ENCODE data around the gene RETREG2. TPM values are rescaled to one million over a fixed set of nuclear protein-coding genes. Genes with fewer than 3 reads are reported as not detected.

Gene RETREG2
- total RNA-seq, 6 experiments from 2014 or later = 77.3 to 102 (median 85.5) TPM

DNA sequence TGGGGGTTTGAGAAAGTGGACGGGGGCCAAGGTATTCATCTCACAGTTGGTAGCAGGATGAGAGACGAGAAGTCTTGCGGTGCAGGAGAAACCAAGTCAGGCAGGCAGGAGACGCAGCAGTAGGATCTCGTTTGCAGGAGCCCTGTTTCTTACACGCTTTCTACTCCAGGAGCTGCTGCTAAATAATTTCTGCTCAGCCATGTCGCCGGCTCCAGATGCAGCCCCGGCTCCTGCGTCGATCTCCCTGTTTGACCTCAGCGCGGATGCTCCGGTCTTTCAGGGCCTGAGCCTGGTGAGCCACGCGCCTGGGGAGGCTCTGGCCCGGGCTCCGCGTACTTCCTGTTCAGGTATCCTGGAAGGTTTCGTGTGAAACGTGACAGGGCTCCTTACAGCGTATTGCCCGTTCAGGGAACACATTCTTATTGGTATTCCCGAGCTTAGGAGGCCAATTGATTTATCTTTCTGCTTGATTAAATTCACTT, 52.0 kb downstream of the RETREG2 start:
- Mint-ChIP-seq H3K36me3 (ENCODE audit: low read depth) (peaks cover 9% of the 10 kb centered on the region), H3K9me3 (no peaks in the 10 kb centered on the region)
- TF ChIP-seq, protein P1, sequence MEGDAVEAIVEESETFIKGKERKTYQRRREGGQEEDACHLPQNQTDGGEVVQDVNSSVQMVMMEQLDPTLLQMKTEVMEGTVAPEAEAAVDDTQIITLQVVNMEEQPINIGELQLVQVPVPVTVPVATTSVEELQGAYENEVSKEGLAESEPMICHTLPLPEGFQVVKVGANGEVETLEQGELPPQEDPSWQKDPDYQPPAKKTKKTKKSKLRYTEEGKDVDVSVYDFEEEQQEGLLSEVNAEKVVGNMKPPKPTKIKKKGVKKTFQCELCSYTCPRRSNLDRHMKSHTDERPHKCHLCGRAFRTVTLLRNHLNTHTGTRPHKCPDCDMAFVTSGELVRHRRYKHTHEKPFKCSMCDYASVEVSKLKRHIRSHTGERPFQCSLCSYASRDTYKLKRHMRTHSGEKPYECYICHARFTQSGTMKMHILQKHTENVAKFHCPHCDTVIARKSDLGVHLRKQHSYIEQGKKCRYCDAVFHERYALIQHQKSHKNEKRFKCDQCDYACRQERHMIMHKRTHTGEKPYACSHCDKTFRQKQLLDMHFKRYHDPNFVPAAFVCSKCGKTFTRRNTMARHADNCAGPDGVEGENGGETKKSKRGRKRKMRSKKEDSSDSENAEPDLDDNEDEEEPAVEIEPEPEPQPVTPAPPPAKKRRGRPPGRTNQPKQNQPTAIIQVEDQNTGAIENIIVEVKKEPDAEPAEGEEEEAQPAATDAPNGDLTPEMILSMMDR (IDR thresholded peaks at IDR 0.05) = no peak

DNA sequence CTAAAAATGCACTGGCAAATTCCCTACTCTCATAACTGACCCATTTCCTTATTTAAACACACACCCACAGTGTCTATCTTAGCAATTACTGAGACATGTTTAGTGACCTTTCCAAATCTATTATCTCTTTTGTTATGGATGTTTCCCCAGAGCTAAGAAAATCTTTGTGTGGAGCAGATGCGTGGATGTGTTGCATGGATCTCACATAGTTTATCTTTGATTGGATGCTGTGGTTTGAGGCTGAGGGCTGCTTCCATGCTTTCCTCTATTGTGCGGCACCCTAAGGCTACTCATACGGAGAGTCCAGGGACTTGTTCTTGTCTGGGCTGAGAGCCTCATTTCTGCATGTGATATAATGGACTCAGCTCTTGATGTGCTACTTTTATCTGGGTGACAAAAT, 56.3 kb downstream of the RETREG2 start:
- DNase-seq = no peak
- TF ChIP-seq, protein P1 (IDR thresholded peaks at IDR 0.05) = no peak
- Mint-ChIP-seq H3K27me3 (ENCODE audit: insufficient read depth) (no peaks in the 10 kb centered on the region), H3K9me3 (no peaks in the 10 kb centered on the region), H3K36me3 (ENCODE audit: low read depth) (peaks cover 10% of the 10 kb centered on the region), H3K4me1 (ENCODE audit: low read depth) (peaks cover 9% of the 10 kb centered on the region), H3K4me3 (no peak overlapping the region), H3K27ac (no peak overlapping the region)

More for the DNA sequence above, 52.0 kb downstream of the RETREG2 start:
- H3K4me3 Mint-ChIP-seq = peak overlapping the region; percentile 96
- no peak for DNase-seq
- H3K27ac Mint-ChIP-seq = peak overlapping the region; percentile 90
- H3K27me3 Mint-ChIP-seq (ENCODE audit: insufficient read depth) = no peaks in the 10 kb centered on the region
- peaks cover 25% of the 10 kb centered on the region for H3K4me1 Mint-ChIP-seq (ENCODE audit: low read depth)

Other genes starting within 250 kb of the RETREG2 start
- under 1 TPM in 4 of 6 experiments, not detected in 2; 0.07 to 0.15 (median 0.08) TPM for gene CDK5R2, start 218.6 kb upstream of the RETREG2 start, total RNA-seq (2021; fragmentation: NEBNext Ultra II Directional; extraction: Animal tissue kit (Norgen Biotek cat#: 25700))
- gene FEV, start 193.1 kb upstream of the RETREG2 start, total RNA-seq (2021; fragmentation: NEBNext Ultra II Directional; extraction: Animal tissue kit (Norgen Biotek cat#: 25700)) = not detected
- not detected for gene CRYBA2, start 184.9 kb upstream of the RETREG2 start, total RNA-seq (2021; fragmentation: NEBNext Ultra II Directional; extraction: Animal tissue kit (Norgen Biotek cat#: 25700))
- not detected for gene CFAP65, start 136.8 kb upstream of the RETREG2 start, total RNA-seq (2021; fragmentation: NEBNext Ultra II Directional; extraction: Animal tissue kit (Norgen Biotek cat#: 25700))
- gene IHH, start 117.4 kb upstream of the RETREG2 start, total RNA-seq (2021; fragmentation: NEBNext Ultra II Directional; extraction: Animal tissue kit (Norgen Biotek cat#: 25700)) = not detected
- gene NHEJ1, start 17.5 kb upstream of the RETREG2 start, total RNA-seq (2021; fragmentation: NEBNext Ultra II Directional; extraction: Animal tissue kit (Norgen Biotek cat#: 25700)) = 10 to 100 TPM; 12.0 to 16.6 (median 14.1) TPM
- gene SLC23A3, start 8.2 kb upstream of the RETREG2 start, total RNA-seq (2021; fragmentation: NEBNext Ultra II Directional; extraction: Animal tissue kit (Norgen Biotek cat#: 25700)) = 1 to 10 TPM in 2 of 6 experiments, under 1 TPM in 4; 0.36 to 1.5 (median 0.88) TPM
- gene CNPPD1, start 1.4 kb upstream of the RETREG2 start, total RNA-seq (2021; fragmentation: NEBNext Ultra II Directional; extraction: Animal tissue kit (Norgen Biotek cat#: 25700)) = 10 to 100 TPM; 37.9 to 46.2 (median 42.2) TPM
- 10 to 100 TPM; 28.8 to 39.6 (median 33.1) TPM for gene ZFAND2B, start 28.5 kb downstream of the RETREG2 start, total RNA-seq (2021; fragmentation: NEBNext Ultra II Directional; extraction: Animal tissue kit (Norgen Biotek cat#: 25700))
- gene ABCB6, start 40.7 kb downstream of the RETREG2 start, total RNA-seq (2021; fragmentation: NEBNext Ultra II Directional; extraction: Animal tissue kit (Norgen Biotek cat#: 25700)) = 10 to 100 TPM; 12.5 to 16.5 (median 13.9) TPM
- 10 to 100 TPM; 50.5 to 58.8 (median 52.5) TPM for gene ATG9A, start 51.4 kb downstream of the RETREG2 start, total RNA-seq (2021; fragmentation: NEBNext Ultra II Directional; extraction: Animal tissue kit (Norgen Biotek cat#: 25700))
- 10 to 100 TPM; 11.7 to 18.9 (median 15.4) TPM for gene ANKZF1, start 51.5 kb downstream of the RETREG2 start, total RNA-seq (2021; fragmentation: NEBNext Ultra II Directional; extraction: Animal tissue kit (Norgen Biotek cat#: 25700))
- gene GLB1L, start 67.2 kb downstream of the RETREG2 start, total RNA-seq (2021; fragmentation: NEBNext Ultra II Directional; extraction: Animal tissue kit (Norgen Biotek cat#: 25700)) = 1 to 10 TPM; 4.4 to 7.6 (median 5.5) TPM
- 10 to 100 TPM; 25.1 to 30.7 (median 28.2) TPM for gene STK16, start 67.2 kb downstream of the RETREG2 start, total RNA-seq (2021; fragmentation: NEBNext Ultra II Directional; extraction: Animal tissue kit (Norgen Biotek cat#: 25700))
- not detected for gene TUBA4B, start 75.0 kb downstream of the RETREG2 start, total RNA-seq (2021; fragmentation: NEBNext Ultra II Directional; extraction: Animal tissue kit (Norgen Biotek cat#: 25700))
- gene TUBA4A, start 75.6 kb downstream of the RETREG2 start, total RNA-seq (2021; fragmentation: NEBNext Ultra II Directional; extraction: Animal tissue kit (Norgen Biotek cat#: 25700)) = 10 to 100 TPM; 40.4 to 66.3 (median 48.2) TPM
- 10 to 100 TPM; 39.7 to 45.4 (median 41.5) TPM for gene DNAJB2, start 101.1 kb downstream of the RETREG2 start, total RNA-seq (2021; fragmentation: NEBNext Ultra II Directional; extraction: Animal tissue kit (Norgen Biotek cat#: 25700))
- gene PTPRN, start 131.1 kb downstream of the RETREG2 start, total RNA-seq (2021; fragmentation: NEBNext Ultra II Directional; extraction: Animal tissue kit (Norgen Biotek cat#: 25700)) = 10 to 100 TPM in 5 of 6 experiments, 1 to 10 TPM in 1; 5.2 to 18.3 (median 15.2) TPM
- not detected for gene RESP18, start 154.5 kb downstream of the RETREG2 start, total RNA-seq (2021; fragmentation: NEBNext Ultra II Directional; extraction: Animal tissue kit (Norgen Biotek cat#: 25700))
- 10 to 100 TPM; 46.9 to 59.4 (median 53.0) TPM for gene DNPEP, start 209.6 kb downstream of the RETREG2 start, total RNA-seq (2021; fragmentation: NEBNext Ultra II Directional; extraction: Animal tissue kit (Norgen Biotek cat#: 25700))
- under 1 TPM in 5 of 6 experiments, not detected in 1; 0.12 to 0.37 (median 0.19) TPM for gene DES, start 240.1 kb downstream of the RETREG2 start, total RNA-seq (2021; fragmentation: NEBNext Ultra II Directional; extraction: Animal tissue kit (Norgen Biotek cat#: 25700))